Measurements from ENCODE around the gene PPM1E. TPM values are rescaled to one million over a fixed set of nuclear protein-coding genes. Genes with fewer than 3 reads are reported as not detected.

Gene PPM1E
- total and polyA plus RNA-seq, 2 donors (not counting 1 experiment from before 2014, with no cell fraction given), result not detected

GRCh38 chr17:59008737-59009136 is 253.1 kb downstream of the PPM1E start:
- CTCF ChIA-PET, result interaction anchor here (0.7 to 10.0 kb wide), 6 partner anchors 295 to 692 kb away, joined by 3 to 199 read pairs (median 3); no protein-coding TSS in a partner anchor
- H3K27ac Mint-ChIP-seq, result no peak overlapping the region
- Histone ChIP-seq H3K4me3 (ENCODE audit: control extremely low read depth in 1 of 5, extremely low read depth in 1 of 5, insufficient read depth in 1 of 5, low read depth in 2 of 5, low read length in 4 of 5) (no peak overlapping the region), H3K4me2 (replicated peaks; ENCODE audit: low read depth, low read length, poor library complexity, severe bottlenecking) (no peak overlapping the region), H3K9me3 (ENCODE audit: control extremely low read depth in 1 of 3, control insufficient read depth in 2 of 3, insufficient read depth in 1 of 3, low read length in 2 of 3) (no peaks in the 10 kb centered on the region), H3K9ac (ENCODE audit: low read length) (no peak overlapping the region), H3K36me3 (replicated peaks in 1 of 2; ENCODE audit: control extremely low read depth in 1 of 2, control insufficient read depth in 1 of 2, extremely low read depth in 1 of 2, insufficient read depth in 2 of 2, low read length in 1 of 2) (peaks cover 2 to 30% of the 10 kb centered on the region in 2 experiments), H3K27ac (ENCODE audit: low read length in 2 of 2) (no peak overlapping the region), H4K20me1 (ENCODE audit: control insufficient read depth, insufficient read depth, low read length, poor library complexity, severe bottlenecking) (no peaks in the 10 kb centered on the region), H3K79me2 (ENCODE audit: control insufficient read depth, insufficient read depth, low read length) (no peaks in the 10 kb centered on the region), H3K4me1 (ENCODE audit: control insufficient read depth in 2 of 2, insufficient read depth in 2 of 2, low read length in 2 of 2) (no peaks in the 10 kb centered on the region), H2AFZ (ENCODE audit: insufficient read depth, low read depth, low read length, poor library complexity, severe bottlenecking) (no peak overlapping the region), H3K27me3 (replicated peaks in 1 of 4; ENCODE audit: control extremely low read depth in 1 of 4, control insufficient read depth in 3 of 4, insufficient read depth in 4 of 4, low read length in 3 of 4) (no peaks in the 10 kb centered on the region)
- H3K4me3 Mint-ChIP-seq, result no peak overlapping the region
- intact Hi-C loops (cut with micrococcal nuclease), result no loop called here
- peaks cover 5% of the 10 kb centered on the region for H3K4me1 Mint-ChIP-seq
- DNase-seq, result no peak
- H3K9me3 Mint-ChIP-seq (ENCODE audit: insufficient read depth), result no peaks in the 10 kb centered on the region
- no peak for TF ChIP-seq EZH2 (IDR thresholded peaks at IDR 0.05; ENCODE audit: borderline replicate concordance, insufficient read depth, low read depth, low read length, poor library complexity, severe bottlenecking)
- no peak for TF ChIP-seq CTCF (IDR thresholded peaks at IDR 0.05)
- POLR2A ChIA-PET, result no interaction called here
- H3K27me3 Mint-ChIP-seq, result no peaks in the 10 kb centered on the region
- no CpG with 5 or more reads among the region's 2 CpGs for WGBS (ENCODE audit: insufficient coverage)
- no peak for ATAC-seq (ENCODE audit: low read depth)

GRCh38 chr17:59010026-59010425 is 254.4 kb downstream of the PPM1E start:
- intact Hi-C loops (cut with micrococcal nuclease), result no loop called here
- 100% methylated on average over 1 of the region's 2 CpGs for WGBS (ENCODE audit: insufficient coverage)
- H3K9me3 Mint-ChIP-seq (ENCODE audit: insufficient read depth), result no peaks in the 10 kb centered on the region
- Histone ChIP-seq H3K4me2 (replicated peaks; ENCODE audit: low read depth, low read length, poor library complexity, severe bottlenecking) (no peak overlapping the region), H3K27ac (ENCODE audit: low read length in 2 of 2) (no peak overlapping the region), H3K36me3 (replicated peaks in 1 of 2; ENCODE audit: control extremely low read depth in 1 of 2, control insufficient read depth in 1 of 2, extremely low read depth in 1 of 2, insufficient read depth in 2 of 2, low read length in 1 of 2) (peaks cover 2 to 36% of the 10 kb centered on the region in 2 experiments), H3K27me3 (replicated peaks in 1 of 4; ENCODE audit: control extremely low read depth in 1 of 4, control insufficient read depth in 3 of 4, insufficient read depth in 4 of 4, low read length in 3 of 4) (no peaks in the 10 kb centered on the region), H3K9ac (ENCODE audit: low read length) (no peak overlapping the region), H4K20me1 (ENCODE audit: control insufficient read depth, insufficient read depth, low read length, poor library complexity, severe bottlenecking) (no peaks in the 10 kb centered on the region), H3K4me1 (ENCODE audit: control insufficient read depth in 2 of 2, insufficient read depth in 2 of 2, low read length in 2 of 2) (no peaks in the 10 kb centered on the region), H3K4me3 (ENCODE audit: control extremely low read depth in 1 of 5, extremely low read depth in 1 of 5, insufficient read depth in 1 of 5, low read depth in 2 of 5, low read length in 4 of 5) (no peak overlapping the region), H3K9me3 (ENCODE audit: control extremely low read depth in 1 of 3, control insufficient read depth in 2 of 3, insufficient read depth in 1 of 3, low read length in 2 of 3) (no peaks in the 10 kb centered on the region), H2AFZ (ENCODE audit: insufficient read depth, low read depth, low read length, poor library complexity, severe bottlenecking) (no peak overlapping the region), H3K79me2 (ENCODE audit: control insufficient read depth, insufficient read depth, low read length) (no peaks in the 10 kb centered on the region)
- TF ChIP-seq EZH2 (IDR thresholded peaks at IDR 0.05; ENCODE audit: borderline replicate concordance, insufficient read depth, low read depth, low read length, poor library complexity, severe bottlenecking) (no peak), CTCF (IDR thresholded peaks at IDR 0.05) (no peak)
- H3K27ac Mint-ChIP-seq, result no peak overlapping the region
- ATAC-seq (ENCODE audit: low read depth), result no peak
- POLR2A ChIA-PET, result no interaction called here
- no peaks in the 10 kb centered on the region for H3K27me3 Mint-ChIP-seq
- H3K4me3 Mint-ChIP-seq, result no peak overlapping the region
- H3K4me1 Mint-ChIP-seq, result no peaks in the 10 kb centered on the region
- CTCF ChIA-PET, result interaction anchor here (1.5 kb wide), 1 partner anchor 299 kb away, joined by 6 read pairs; no protein-coding TSS in a partner anchor
- DNase-seq, result no peak

Data from B cell (primary cell).